IPS-11a (cell line): ENCODE data around the gene FAM174C.
"Not testable (repeated sequence)": the region's sequence is repeated elsewhere in the genome, so short reads cannot be mapped to it uniquely, and the experiment has no call there.

Experiments
- H3K4me3 ChIP-seq: one replicate; pipeline ENCODE4 v1.5.1; 2013; ENCODE audit warnings: low read depth, low read length, control low read depth

FAM174C gene

GRCh38 chr19:1237027-1237659, 38.2 kb upstream of the FAM174C start:
- H3K4me3 ChIP-seq, result peak overlapping the region; percentile 69

- peak within 1 kb of the TSS; percentile 69 for H3K4me3 ChIP-seq
Observed at GRCh38 chr19:1237754-1238368, 37.5 kb upstream of the FAM174C start, which contains the start of gene CBARP. TSS of gene CBARP (minus strand) at chr19:1238005. CDS start at chr19:1236100, 1,905 bp downstream.

- H3K4me3 ChIP-seq, result peak overlapping the region; percentile 27
Observed at GRCh38 chr19:1238369-1239303, 36.7 kb upstream of the FAM174C start.

GRCh38 chr19:1239420-1239795, 35.9 kb upstream of the FAM174C start:
- H3K4me3 ChIP-seq, result no peak overlapping the region

GRCh38 chr19:1239796-1240737, 35.3 kb upstream of the FAM174C start:
- H3K4me3 ChIP-seq, result peak overlapping the region; percentile 45

- no peak overlapping the region for H3K4me3 ChIP-seq
Observed at GRCh38 chr19:1240925-1241324, 34.4 kb upstream of the FAM174C start.

GRCh38 chr19:1241417-1242095, 33.8 kb upstream of the FAM174C start, which contains the start of gene ATP5F1D:
TSS of gene ATP5F1D (plus strand) at chr19:1241751. CDS start at chr19:1241851, 100 bp downstream.
- peak within 1 kb of the TSS; percentile 67 for H3K4me3 ChIP-seq

GRCh38 chr19:1243768-1244692, 31.3 kb upstream of the FAM174C start:
- H3K4me3 ChIP-seq, result no peak overlapping the region

- no peak overlapping the region for H3K4me3 ChIP-seq
Observed at GRCh38 chr19:1244693-1245451, 30.5 kb upstream of the FAM174C start.

GRCh38 chr19:1245494-1246264, 29.7 kb upstream of the FAM174C start:
- H3K4me3 ChIP-seq, result no peak overlapping the region

- H3K4me3 ChIP-seq, result not testable (repeated sequence)
Observed at GRCh38 chr19:1246265-1247087, 28.9 kb upstream of the FAM174C start.

- H3K4me3 ChIP-seq, result peak overlapping the region; percentile 28
Observed at GRCh38 chr19:1247748-1248138, 27.6 kb upstream of the FAM174C start.

- H3K4me3 ChIP-seq, result peak within 1 kb of the TSS; percentile 70
Observed at GRCh38 chr19:1248139-1248785, 27.1 kb upstream of the FAM174C start, which contains the start of gene MIDN. TSS of gene MIDN (plus strand) at chr19:1248583. CDS start at chr19:1250297, 1,714 bp downstream.

- H3K4me3 ChIP-seq, result peak overlapping the region; percentile 70
Observed at GRCh38 chr19:1248786-1249297, 26.5 kb upstream of the FAM174C start.

- H3K4me3 ChIP-seq, result peak overlapping the region; percentile 79
Observed at GRCh38 chr19:1249298-1249989, 25.9 kb upstream of the FAM174C start.
